PC-3 (cell line): ENCODE data around the gene ADSS1.

Experiments used
- EZH2 ChIP-seq: fragments of 300-600 bp; sonication (generic); IDR thresholded peaks from one replicate; pipeline ENCODE4 v1.6.1; 2017; ENCODE audit warnings: antibody characterized with exemption, mild to moderate bottlenecking, low read length; ENCODE audit not compliant: unreplicated experiment
- TF ChIP-seq, protein P1 (sequence below): fragments of 300-600 bp; sonication (generic); conservative IDR thresholded peaks from 2 replicates; pipeline ENCODE4 v1.5.1; 2017; ENCODE audit warnings: antibody characterized with exemption, low read depth, mild to moderate bottlenecking, low read length

DNA sequence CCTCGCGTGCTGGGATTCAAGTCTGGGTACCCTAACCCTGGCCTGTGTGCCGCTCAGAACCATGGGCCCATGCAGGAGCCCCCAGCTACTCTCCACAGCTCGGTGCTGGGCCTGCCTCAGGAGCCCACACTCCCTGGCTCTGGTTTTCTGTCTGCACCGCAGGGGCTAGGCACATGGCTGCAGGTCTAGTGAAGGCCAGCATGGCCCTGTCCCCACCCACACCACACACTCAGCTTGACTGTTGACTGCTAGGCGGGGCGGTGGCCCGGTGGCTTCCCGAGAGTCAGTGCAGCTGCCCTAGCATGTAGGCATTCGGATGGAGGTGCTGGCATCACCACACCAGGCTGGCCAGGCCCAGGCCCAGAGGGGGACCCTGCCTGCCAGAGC, 26.7 kb upstream of the ADSS1 start:
- TF ChIP-seq, protein P1, sequence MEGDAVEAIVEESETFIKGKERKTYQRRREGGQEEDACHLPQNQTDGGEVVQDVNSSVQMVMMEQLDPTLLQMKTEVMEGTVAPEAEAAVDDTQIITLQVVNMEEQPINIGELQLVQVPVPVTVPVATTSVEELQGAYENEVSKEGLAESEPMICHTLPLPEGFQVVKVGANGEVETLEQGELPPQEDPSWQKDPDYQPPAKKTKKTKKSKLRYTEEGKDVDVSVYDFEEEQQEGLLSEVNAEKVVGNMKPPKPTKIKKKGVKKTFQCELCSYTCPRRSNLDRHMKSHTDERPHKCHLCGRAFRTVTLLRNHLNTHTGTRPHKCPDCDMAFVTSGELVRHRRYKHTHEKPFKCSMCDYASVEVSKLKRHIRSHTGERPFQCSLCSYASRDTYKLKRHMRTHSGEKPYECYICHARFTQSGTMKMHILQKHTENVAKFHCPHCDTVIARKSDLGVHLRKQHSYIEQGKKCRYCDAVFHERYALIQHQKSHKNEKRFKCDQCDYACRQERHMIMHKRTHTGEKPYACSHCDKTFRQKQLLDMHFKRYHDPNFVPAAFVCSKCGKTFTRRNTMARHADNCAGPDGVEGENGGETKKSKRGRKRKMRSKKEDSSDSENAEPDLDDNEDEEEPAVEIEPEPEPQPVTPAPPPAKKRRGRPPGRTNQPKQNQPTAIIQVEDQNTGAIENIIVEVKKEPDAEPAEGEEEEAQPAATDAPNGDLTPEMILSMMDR: no peak
- no peak for TF ChIP-seq EZH2
